ENCODE results near the gene PLCB1. TPM values are rescaled to one million over a fixed set of nuclear protein-coding genes. Genes with fewer than 3 reads are reported as not detected.

Gene PLCB1
- total and polyA plus RNA-seq, 8 donors = 8.8 to 27.7 (median 19.2) TPM

- no peak for ATAC-seq
- peaks cover 0 to 9% of the 10 kb centered on the region in 2 donors for H3K4me1 ChIP-seq
- H3K4me3 ChIP-seq = no peak overlapping the region
These were observed 281.6 kb downstream of the PLCB1 start for GRCh38 chr20:8413691-8414090.

GRCh38 chr20:8414586-8415274 lies 282.7 kb downstream of the PLCB1 start:
- Histone ChIP-seq H3K27me3 (no peaks in the 10 kb centered on the region), H3K27ac (no peak overlapping the region), H3K9me3 (no peaks in the 10 kb centered on the region), H3K4me1 (peaks cover 0 to 9% of the 10 kb centered on the region in 2 donors), H3K36me3 (no peaks in the 10 kb centered on the region), H3K4me3 (no peak overlapping the region)
- TF ChIP-seq CTCF (IDR thresholded peaks at IDR 0.05) = no peak
- ATAC-seq (peak; percentile 70), DNase-seq (no peak)
- intact Hi-C loops (cut with DNase I) = no loop called here

More at GRCh38 chr20:8413691-8414090, 281.6 kb downstream of the PLCB1 start:
- no peaks in the 10 kb centered on the region for H3K27me3 ChIP-seq
- no peak overlapping the region for H3K27ac ChIP-seq
- H3K36me3 ChIP-seq = no peaks in the 10 kb centered on the region
- no peak for TF ChIP-seq CTCF (IDR thresholded peaks at IDR 0.05)
- no peak for DNase-seq
- H3K9me3 ChIP-seq = no peaks in the 10 kb centered on the region
- intact Hi-C loops (cut with DNase I) = no loop called here

GRCh38 chr20:8421981-8422380 lies 289.9 kb downstream of the PLCB1 start:
- Histone ChIP-seq H3K9me3 (no peaks in the 10 kb centered on the region), H3K27ac (no peak overlapping the region), H3K4me1 (peaks cover 0 to 24% of the 10 kb centered on the region in 2 donors), H3K27me3 (no peaks in the 10 kb centered on the region), H3K4me3 (no peak overlapping the region), H3K36me3 (no peaks in the 10 kb centered on the region)
- DNase-seq = no peak
- ATAC-seq = no peak
- intact Hi-C loops (cut with DNase I) = no loop called here
- no peak for TF ChIP-seq CTCF (IDR thresholded peaks at IDR 0.05)

- Histone ChIP-seq H3K4me3 (no peak overlapping the region), H3K4me1 (peaks cover 0 to 39% of the 10 kb centered on the region in 2 donors), H3K27ac (no peak overlapping the region), H3K9me3 (no peaks in the 10 kb centered on the region), H3K36me3 (no peaks in the 10 kb centered on the region), H3K27me3 (no peaks in the 10 kb centered on the region)
- ATAC-seq (no peak), DNase-seq (no peak)
- no peak for TF ChIP-seq CTCF (IDR thresholded peaks at IDR 0.05)
- intact Hi-C loops (cut with DNase I) = no loop called here
These were observed 291.4 kb downstream of the PLCB1 start for GRCh38 chr20:8423482-8423881.

GRCh38 chr20:8424010-8424409 lies 291.9 kb downstream of the PLCB1 start:
- no peak overlapping the region for H3K4me3 ChIP-seq
- no peaks in the 10 kb centered on the region for H3K27me3 ChIP-seq
- ATAC-seq (no peak), DNase-seq (no peak)
- no peaks in the 10 kb centered on the region for H3K36me3 ChIP-seq
- intact Hi-C loops (cut with DNase I) = no loop called here
- H3K4me1 ChIP-seq = peaks cover 0 to 44% of the 10 kb centered on the region in 2 donors
- TF ChIP-seq CTCF (IDR thresholded peaks at IDR 0.05) = no peak
- H3K9me3 ChIP-seq = no peaks in the 10 kb centered on the region
- H3K27ac ChIP-seq = no peak overlapping the region
